IgD-negative memory B cell (primary cell): ENCODE results near the gene THNSL1. TPM values are rescaled to one million over a fixed set of nuclear protein-coding genes. Genes with fewer than 3 reads are reported as not detected.
"Not testable (repeated sequence)": the region's sequence is repeated elsewhere in the genome, so short reads cannot be mapped to it uniquely, and the experiment has no call there.

Source experiments
- H3K27ac Mint-ChIP-seq, 3 donors: one replicate each; pipeline ENCODE4 v1.8.0; 2020 to 2022; ENCODE audit warnings: mild to moderate bottlenecking in 3 of 3, mixed read lengths in 3 of 3, moderate library complexity in 1 of 3
- H3K27me3 Mint-ChIP-seq: one replicate; pipeline ENCODE4 v1.8.0; 2021; ENCODE audit warnings: mixed read lengths
- H3K36me3 Mint-ChIP-seq: one replicate; pipeline ENCODE4 v1.8.0; 2020; ENCODE audit warnings: mild to moderate bottlenecking, mixed read lengths
- H3K4me1 Mint-ChIP-seq, 3 donors: one replicate each; pipeline ENCODE4 v1.8.0; 2020 to 2022; ENCODE audit warnings: mixed read lengths in 3 of 3, mild to moderate bottlenecking in 1 of 3
- H3K4me3 Mint-ChIP-seq, 4 donors: one replicate each; pipeline ENCODE4 v1.8.0; 2020 to 2022; ENCODE audit warnings: mild to moderate bottlenecking in 4 of 4, mixed read lengths in 4 of 4, moderate library complexity in 3 of 4
- H3K9me3 Mint-ChIP-seq, 3 donors: one replicate each; pipeline ENCODE4 v1.8.0; 2020 to 2021; ENCODE audit warnings: mixed read lengths in 3 of 3, mild to moderate bottlenecking in 1 of 3
- polyA plus RNA-seq: library from polyadenylated mRNA; unstranded; fragments of 300-500 nt; fragmentation: Illumina TruSeq; gene quantifications from one replicate; pipeline ENCODE4 v1.2.3, GENCODE V29; 2021

Gene THNSL1
- polyA plus RNA-seq, 1 donor from 2014 or later = 5.0 TPM

- peaks cover 0 to 1% (median 0%) of the 10 kb centered on the region in 3 donors for H3K9me3 Mint-ChIP-seq
- H3K27me3 Mint-ChIP-seq = no peaks in the 10 kb centered on the region
- peaks cover 3% of the 10 kb centered on the region for H3K36me3 Mint-ChIP-seq
- no peak overlapping the region for H3K27ac Mint-ChIP-seq
- peaks cover 0 to 3% (median 3%) of the 10 kb centered on the region in 3 donors for H3K4me1 Mint-ChIP-seq
- no peak overlapping the region for H3K4me3 Mint-ChIP-seq
Observed at GRCh38 chr10:24984906-24985305, 31.5 kb upstream of the THNSL1 start.

- no peaks in the 10 kb centered on the region for H3K9me3 Mint-ChIP-seq
- H3K27ac Mint-ChIP-seq = no peak overlapping the region
- peaks cover 0 to 3% (median 1%) of the 10 kb centered on the region in 3 donors for H3K4me1 Mint-ChIP-seq
- H3K36me3 Mint-ChIP-seq = peaks cover 4% of the 10 kb centered on the region
- peaks cover 2% of the 10 kb centered on the region for H3K27me3 Mint-ChIP-seq
- no peak overlapping the region for H3K4me3 Mint-ChIP-seq
Observed at GRCh38 chr10:24988831-24989640, 27.4 kb upstream of the THNSL1 start.

- H3K9me3 Mint-ChIP-seq = no peaks in the 10 kb centered on the region
- H3K27me3 Mint-ChIP-seq = peaks cover 2% of the 10 kb centered on the region
- no peak overlapping the region for H3K27ac Mint-ChIP-seq
- H3K4me3 Mint-ChIP-seq = no peak overlapping the region
- peaks cover 4% of the 10 kb centered on the region for H3K36me3 Mint-ChIP-seq
- H3K4me1 Mint-ChIP-seq = peaks cover 0 to 3% (median 1%) of the 10 kb centered on the region in 3 donors
Observed at GRCh38 chr10:24989867-24990266, 26.5 kb upstream of the THNSL1 start.

GRCh38 chr10:24991298-24991697, 25.1 kb upstream of the THNSL1 start:
- Mint-ChIP-seq H3K27ac (no peak overlapping the region), H3K36me3 (peaks cover 1% of the 10 kb centered on the region), H3K4me3 (no peak overlapping the region), H3K4me1 (peaks cover 0 to 1% (median under 1%) of the 10 kb centered on the region in 3 donors), H3K27me3 (peaks cover 2% of the 10 kb centered on the region), H3K9me3 (no peaks in the 10 kb centered on the region)

- Mint-ChIP-seq H3K36me3 (peaks cover 1% of the 10 kb centered on the region), H3K9me3 (no peaks in the 10 kb centered on the region), H3K27ac (no peak overlapping the region), H3K4me1 (peaks cover 0 to 1% (median 0%) of the 10 kb centered on the region in 3 donors), H3K27me3 (peaks cover 2% of the 10 kb centered on the region), H3K4me3 (no peak overlapping the region)
Observed at GRCh38 chr10:24992512-24993133, 23.8 kb upstream of the THNSL1 start.

- Mint-ChIP-seq H3K4me1 (peaks cover 0 to 1% (median 0%) of the 10 kb centered on the region in 3 donors), H3K36me3 (peaks cover 1% of the 10 kb centered on the region), H3K9me3 (no peaks in the 10 kb centered on the region), H3K27ac (no peak overlapping the region), H3K4me3 (no peak overlapping the region), H3K27me3 (peaks cover 2% of the 10 kb centered on the region)
Observed at GRCh38 chr10:24993237-24993958, 23.0 kb upstream of the THNSL1 start.

- H3K36me3 Mint-ChIP-seq = peaks cover 1% of the 10 kb centered on the region
- no peak overlapping the region for H3K4me3 Mint-ChIP-seq
- peaks cover 2% of the 10 kb centered on the region for H3K27me3 Mint-ChIP-seq
- peaks cover 0 to 2% (median 0%) of the 10 kb centered on the region in 3 donors for H3K9me3 Mint-ChIP-seq
- H3K27ac Mint-ChIP-seq = no peak overlapping the region
- H3K4me1 Mint-ChIP-seq = no peaks in the 10 kb centered on the region
Observed at GRCh38 chr10:24995072-24995471, 21.3 kb upstream of the THNSL1 start.

GRCh38 chr10:24998044-24998443, 18.4 kb upstream of the THNSL1 start:
- Mint-ChIP-seq H3K9me3 (peaks cover 2 to 20% (median 2%) of the 10 kb centered on the region in 3 donors), H3K4me1 (no peaks in the 10 kb centered on the region), H3K27me3 (no peaks in the 10 kb centered on the region), H3K4me3 (no peak overlapping the region), H3K27ac (no peak overlapping the region), H3K36me3 (no peaks in the 10 kb centered on the region)

GRCh38 chr10:25011591-25011990, 4.8 kb upstream of the THNSL1 start:
- not testable (repeated sequence) for H3K4me3 Mint-ChIP-seq, H3K27ac Mint-ChIP-seq, H3K36me3 Mint-ChIP-seq, H3K9me3 Mint-ChIP-seq, H3K27me3 Mint-ChIP-seq
- H3K4me1 Mint-ChIP-seq = peaks cover 4 to 12% (median 5%) of the 10 kb centered on the region in 3 donors

- H3K27ac Mint-ChIP-seq = peak overlapping the region in 2 of 3 donors; percentile 16 to 63
- H3K27me3 Mint-ChIP-seq = no peaks in the 10 kb centered on the region
- H3K4me3 Mint-ChIP-seq = peak overlapping the region in 2 of 4 donors; percentile 50 to 57
- no peaks in the 10 kb centered on the region for H3K36me3 Mint-ChIP-seq
- peaks cover 11 to 24% (median 16%) of the 10 kb centered on the region in 3 donors for H3K4me1 Mint-ChIP-seq
- H3K9me3 Mint-ChIP-seq = peaks cover 0 to 3% (median 0%) of the 10 kb centered on the region in 3 donors
Observed at GRCh38 chr10:25014579-25014978, 1.8 kb upstream of the THNSL1 start.

GRCh38 chr10:25015828-25016375, 510 bp upstream of the THNSL1 start, which contains the start of gene ENKUR:
ENKUR (minus strand) TSS chr10:25016158; CDS start chr10:25015936, 222 bp downstream.
- peaks cover 0 to 3% (median 0%) of the 10 kb centered on the region in 3 donors for H3K9me3 Mint-ChIP-seq
- H3K27ac Mint-ChIP-seq = peak within 1 kb of the TSS; percentile 96 to 99 (median 99)
- H3K4me3 Mint-ChIP-seq = peak within 1 kb of the TSS; percentile 91 to 98 (median 96)
- no peaks in the 10 kb centered on the region for H3K36me3 Mint-ChIP-seq
- no peaks in the 10 kb centered on the region for H3K27me3 Mint-ChIP-seq
- H3K4me1 Mint-ChIP-seq = peaks cover 13 to 26% (median 18%) of the 10 kb centered on the region in 3 donors

GRCh38 chr10:25017154-25017590, 760 bp downstream of the THNSL1 start:
- H3K27ac Mint-ChIP-seq = peak overlapping the region; percentile 96 to 99 (median 99)
- no peaks in the 10 kb centered on the region for H3K27me3 Mint-ChIP-seq
- H3K4me3 Mint-ChIP-seq = peak overlapping the region; percentile 91 to 98 (median 96)
- peaks cover 13 to 26% (median 18%) of the 10 kb centered on the region in 3 donors for H3K4me1 Mint-ChIP-seq
- peaks cover 0 to 3% (median 0%) of the 10 kb centered on the region in 3 donors for H3K9me3 Mint-ChIP-seq
- peaks cover 1% of the 10 kb centered on the region for H3K36me3 Mint-ChIP-seq

GRCh38 chr10:25017661-25018060, 1.2 kb downstream of the THNSL1 start:
- Mint-ChIP-seq H3K4me1 (peaks cover 13 to 26% (median 18%) of the 10 kb centered on the region in 3 donors), H3K36me3 (peaks cover 1% of the 10 kb centered on the region), H3K27ac (peak overlapping the region; percentile 96 to 99 (median 99)), H3K4me3 (peak overlapping the region; percentile 91 to 98 (median 96)), H3K9me3 (peaks cover 0 to 3% (median 0%) of the 10 kb centered on the region in 3 donors), H3K27me3 (no peaks in the 10 kb centered on the region)

- Mint-ChIP-seq H3K4me1 (peaks cover 13 to 22% (median 19%) of the 10 kb centered on the region in 3 donors), H3K27ac (no peak overlapping the region), H3K27me3 (no peaks in the 10 kb centered on the region), H3K36me3 (peaks cover 6% of the 10 kb centered on the region), H3K9me3 (no peaks in the 10 kb centered on the region), H3K4me3 (no peak overlapping the region)
Observed at GRCh38 chr10:25018703-25019102, 2.3 kb downstream of the THNSL1 start.
